HL-60 (cell line): Measurements from ENCODE around the gene IL17D.

ENCODE experiments used
- DNase-seq, 2 experiments: peaks; one replicate each; pipeline ENCODE4 v3.0.0-alpha.2; 2010 to 2020; ENCODE audit warnings: low read depth in 1 of 2, low spot score in 1 of 2
- H3K27ac ChIP-seq: fragments of 250-450 bp; sonication (Bioruptor Pico); replicated peaks from 2 replicates; pipeline ENCODE4 v1.5.1; 2020; ENCODE audit warnings: mild to moderate bottlenecking, moderate library complexity
- H3K27me3 ChIP-seq: fragments of 250-450 bp; sonication (Bioruptor Pico); 2 replicates; pipeline ENCODE4 v1.5.1; 2021; ENCODE audit warnings: mild to moderate bottlenecking, moderate library complexity; ENCODE audit not compliant: insufficient read depth, poor library complexity, severe bottlenecking
- H3K4me3 ChIP-seq: replicated peaks from 2 replicates; pipeline ENCODE4 v1.5.1; 2011; ENCODE audit warnings: mild to moderate bottlenecking, control low read depth, low read length; ENCODE audit not compliant: insufficient read depth
- GABPA ChIP-seq: IDR thresholded peaks from 2 replicates; pipeline ENCODE4 v1.6.1; 2012; ENCODE audit warnings: low read depth
- POLR2AphosphoS5 ChIP-seq: IDR thresholded peaks from 2 replicates; pipeline ENCODE4 v1.6.1; 2012; ENCODE audit warnings: low read depth
- SPI1 ChIP-seq: IDR thresholded peaks from 2 replicates; pipeline ENCODE4 v1.6.1; 2012; ENCODE audit warnings: low read depth, mild to moderate bottlenecking, borderline replicate concordance
- TF ChIP-seq, protein P1 (sequence below): IDR thresholded peaks from one replicate; pipeline ENCODE4 v1.5.1; 2011; ENCODE audit warnings: low read length, control low read depth, inconsistent platforms; ENCODE audit not compliant: insufficient read depth
- TF ChIP-seq, protein P2 (sequence below): IDR thresholded peaks from 2 replicates; pipeline ENCODE4 v1.6.1; 2012; ENCODE audit warnings: low read depth; ENCODE audit not compliant: insufficient replicate concordance

IL17D gene

DNA sequence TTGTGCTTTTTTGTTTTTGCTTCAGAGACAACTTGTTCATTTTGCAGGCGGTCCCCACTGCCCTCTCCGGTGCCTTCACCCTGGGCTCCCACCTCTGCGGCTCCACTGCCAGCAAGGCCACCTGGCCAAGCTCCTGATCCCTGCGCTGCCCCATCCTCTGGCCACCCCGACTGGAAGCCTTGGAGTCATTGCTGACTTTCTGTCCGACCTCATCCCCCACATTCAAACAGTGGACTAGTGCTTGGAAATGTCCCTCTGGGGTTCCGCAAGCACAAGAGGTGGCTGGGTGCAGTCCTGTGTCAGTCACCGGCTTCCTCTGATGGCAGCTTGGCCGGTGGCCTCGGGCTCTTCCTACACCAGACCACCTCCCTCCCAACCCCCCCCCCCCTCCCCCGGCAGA, 17.0 kb downstream of the IL17D start:
- Histone ChIP-seq H3K4me3 (no peak overlapping the region), H3K27ac (no peak overlapping the region), H3K27me3 (no peaks in the 10 kb centered on the region)
- no peak for DNase-seq
- TF ChIP-seq, protein P1, sequence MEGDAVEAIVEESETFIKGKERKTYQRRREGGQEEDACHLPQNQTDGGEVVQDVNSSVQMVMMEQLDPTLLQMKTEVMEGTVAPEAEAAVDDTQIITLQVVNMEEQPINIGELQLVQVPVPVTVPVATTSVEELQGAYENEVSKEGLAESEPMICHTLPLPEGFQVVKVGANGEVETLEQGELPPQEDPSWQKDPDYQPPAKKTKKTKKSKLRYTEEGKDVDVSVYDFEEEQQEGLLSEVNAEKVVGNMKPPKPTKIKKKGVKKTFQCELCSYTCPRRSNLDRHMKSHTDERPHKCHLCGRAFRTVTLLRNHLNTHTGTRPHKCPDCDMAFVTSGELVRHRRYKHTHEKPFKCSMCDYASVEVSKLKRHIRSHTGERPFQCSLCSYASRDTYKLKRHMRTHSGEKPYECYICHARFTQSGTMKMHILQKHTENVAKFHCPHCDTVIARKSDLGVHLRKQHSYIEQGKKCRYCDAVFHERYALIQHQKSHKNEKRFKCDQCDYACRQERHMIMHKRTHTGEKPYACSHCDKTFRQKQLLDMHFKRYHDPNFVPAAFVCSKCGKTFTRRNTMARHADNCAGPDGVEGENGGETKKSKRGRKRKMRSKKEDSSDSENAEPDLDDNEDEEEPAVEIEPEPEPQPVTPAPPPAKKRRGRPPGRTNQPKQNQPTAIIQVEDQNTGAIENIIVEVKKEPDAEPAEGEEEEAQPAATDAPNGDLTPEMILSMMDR: no peak
- TF ChIP-seq SPI1 (no peak), POLR2AphosphoS5 (no peak), GABPA (no peak)
- TF ChIP-seq, protein P2, sequence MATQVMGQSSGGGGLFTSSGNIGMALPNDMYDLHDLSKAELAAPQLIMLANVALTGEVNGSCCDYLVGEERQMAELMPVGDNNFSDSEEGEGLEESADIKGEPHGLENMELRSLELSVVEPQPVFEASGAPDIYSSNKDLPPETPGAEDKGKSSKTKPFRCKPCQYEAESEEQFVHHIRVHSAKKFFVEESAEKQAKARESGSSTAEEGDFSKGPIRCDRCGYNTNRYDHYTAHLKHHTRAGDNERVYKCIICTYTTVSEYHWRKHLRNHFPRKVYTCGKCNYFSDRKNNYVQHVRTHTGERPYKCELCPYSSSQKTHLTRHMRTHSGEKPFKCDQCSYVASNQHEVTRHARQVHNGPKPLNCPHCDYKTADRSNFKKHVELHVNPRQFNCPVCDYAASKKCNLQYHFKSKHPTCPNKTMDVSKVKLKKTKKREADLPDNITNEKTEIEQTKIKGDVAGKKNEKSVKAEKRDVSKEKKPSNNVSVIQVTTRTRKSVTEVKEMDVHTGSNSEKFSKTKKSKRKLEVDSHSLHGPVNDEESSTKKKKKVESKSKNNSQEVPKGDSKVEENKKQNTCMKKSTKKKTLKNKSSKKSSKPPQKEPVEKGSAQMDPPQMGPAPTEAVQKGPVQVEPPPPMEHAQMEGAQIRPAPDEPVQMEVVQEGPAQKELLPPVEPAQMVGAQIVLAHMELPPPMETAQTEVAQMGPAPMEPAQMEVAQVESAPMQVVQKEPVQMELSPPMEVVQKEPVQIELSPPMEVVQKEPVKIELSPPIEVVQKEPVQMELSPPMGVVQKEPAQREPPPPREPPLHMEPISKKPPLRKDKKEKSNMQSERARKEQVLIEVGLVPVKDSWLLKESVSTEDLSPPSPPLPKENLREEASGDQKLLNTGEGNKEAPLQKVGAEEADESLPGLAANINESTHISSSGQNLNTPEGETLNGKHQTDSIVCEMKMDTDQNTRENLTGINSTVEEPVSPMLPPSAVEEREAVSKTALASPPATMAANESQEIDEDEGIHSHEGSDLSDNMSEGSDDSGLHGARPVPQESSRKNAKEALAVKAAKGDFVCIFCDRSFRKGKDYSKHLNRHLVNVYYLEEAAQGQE: no peak

DNA sequence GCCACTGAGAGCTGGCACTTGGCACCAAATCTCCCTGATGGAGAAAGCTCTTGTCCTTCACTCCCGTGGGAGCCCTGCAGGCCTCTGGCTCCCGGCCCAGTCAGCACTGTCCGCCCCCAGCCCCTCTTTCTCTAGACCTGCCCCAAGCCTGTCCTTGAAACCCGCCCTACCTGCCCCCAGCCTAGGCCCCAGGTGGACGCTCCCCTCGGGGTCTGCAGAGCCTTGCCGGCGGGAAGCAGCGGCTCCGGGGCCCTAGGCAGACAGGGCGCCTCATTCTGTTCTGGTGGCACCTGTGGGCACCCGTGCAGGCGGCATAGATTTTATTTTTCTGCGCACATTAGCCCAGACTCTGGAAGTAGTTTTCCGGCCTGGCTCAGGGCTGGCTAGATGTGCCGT, 17.6 kb downstream of the IL17D start:
- H3K4me3 ChIP-seq: no peak overlapping the region
- no peak overlapping the region for H3K27ac ChIP-seq
- DNase-seq: no peak
- no peaks in the 10 kb centered on the region for H3K27me3 ChIP-seq
- no peak for TF ChIP-seq GABPA
- no peak for TF ChIP-seq SPI1
- TF ChIP-seq POLR2AphosphoS5: no peak
- TF ChIP-seq, protein P1: no peak
- TF ChIP-seq, protein P2: no peak

DNA sequence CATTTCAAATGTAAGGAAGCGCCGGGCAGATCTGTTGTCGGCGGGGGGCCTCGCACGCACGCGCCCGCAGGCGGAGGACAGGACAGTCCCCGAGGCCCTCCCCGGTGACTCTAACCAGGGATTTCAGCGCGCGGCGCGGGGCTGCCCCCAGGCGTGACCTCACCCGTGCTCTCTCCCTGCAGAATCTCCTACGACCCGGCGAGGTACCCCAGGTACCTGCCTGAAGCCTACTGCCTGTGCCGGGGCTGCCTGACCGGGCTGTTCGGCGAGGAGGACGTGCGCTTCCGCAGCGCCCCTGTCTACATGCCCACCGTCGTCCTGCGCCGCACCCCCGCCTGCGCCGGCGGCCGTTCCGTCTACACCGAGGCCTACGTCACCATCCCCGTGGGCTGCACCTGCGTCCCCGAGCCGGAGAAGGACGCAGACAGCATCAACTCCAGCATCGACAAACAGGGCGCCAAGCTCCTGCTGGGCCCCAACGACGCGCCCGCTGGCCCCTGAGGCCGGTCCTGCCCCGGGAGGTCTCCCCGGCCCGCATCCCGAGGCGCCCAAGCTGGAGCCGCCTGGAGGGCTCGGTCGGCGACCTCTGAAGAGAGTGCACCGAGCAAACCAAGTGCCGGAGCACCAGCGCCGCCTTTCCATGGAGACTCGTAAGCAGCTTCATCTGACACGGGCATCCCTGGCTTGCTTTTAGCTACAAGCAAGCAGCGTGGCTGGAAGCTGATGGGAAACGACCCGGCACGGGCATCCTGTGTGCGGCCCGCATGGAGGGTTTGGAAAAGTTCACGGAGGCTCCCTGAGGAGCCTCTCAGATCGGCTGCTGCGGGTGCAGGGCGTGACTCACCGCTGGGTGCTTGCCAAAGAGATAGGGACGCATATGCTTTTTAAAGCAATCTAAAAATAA, 18.2 kb downstream of the IL17D start:
- H3K27me3 ChIP-seq: no peaks in the 10 kb centered on the region
- no peak overlapping the region for H3K27ac ChIP-seq
- DNase-seq: no peak
- H3K4me3 ChIP-seq: peak overlapping the region; percentile 39
- TF ChIP-seq POLR2AphosphoS5: no peak
- no peak for TF ChIP-seq GABPA
- TF ChIP-seq, protein P1: no peak
- no peak for TF ChIP-seq SPI1
- TF ChIP-seq, protein P2: no peak
